ENCODE results near the gene ABCG1. TPM values are rescaled to one million over a fixed set of nuclear protein-coding genes. Genes with fewer than 3 reads are reported as not detected.
A peak's percentile ranks its signal among the peaks of the same experiment; 100 is the strongest.

Gene ABCG1
- total RNA-seq, 1 donor from 2014 or later: 1.9 TPM

DNA sequence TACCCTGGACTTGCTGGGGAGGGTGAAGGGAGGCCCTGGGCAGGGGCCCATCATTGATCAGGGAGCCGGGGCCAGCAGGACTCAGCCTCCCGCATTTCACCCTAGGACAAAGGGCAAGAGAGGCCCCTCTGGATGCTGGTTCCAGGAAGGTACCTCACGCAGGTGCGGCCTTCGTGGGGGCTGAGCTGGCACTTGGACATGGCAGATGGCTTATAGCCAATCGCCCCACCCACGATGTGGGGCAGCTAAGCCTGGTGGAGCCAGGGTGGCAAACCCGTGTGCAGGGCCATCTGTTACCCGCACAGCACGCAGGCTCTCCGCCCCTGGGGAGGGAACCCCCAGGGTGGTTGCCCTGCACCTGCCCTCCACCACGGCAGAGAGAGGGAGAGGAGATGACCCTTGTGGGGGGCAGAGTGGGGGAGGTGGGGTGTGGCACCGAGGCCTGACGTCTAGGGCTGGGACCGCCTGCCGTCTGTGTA, 93.7 kb downstream of the ABCG1 start:
- no peak for DNase-seq (ENCODE audit: low spot score)
- Mint-ChIP-seq H3K27ac (no peak overlapping the region), H3K9me3 (no peaks in the 10 kb centered on the region), H3K4me3 (no peak overlapping the region), H3K27me3 (ENCODE audit: insufficient read depth, low read depth) (peaks cover 8% of the 10 kb centered on the region), H3K36me3 (no peaks in the 10 kb centered on the region), H3K4me1 (peaks cover 57% of the 10 kb centered on the region)
- Histone ChIP-seq H4K20me1 (ENCODE audit: low read depth) (no peaks in the 10 kb centered on the region), H3F3A (ENCODE audit: low read depth) (peaks cover 15% of the 10 kb centered on the region), H3K79me2 (ENCODE audit: low read depth) (no peaks in the 10 kb centered on the region), H2AFZ (replicated peaks) (no peak overlapping the region), H3K36me3 (no peaks in the 10 kb centered on the region), H3K4me3 (no peak overlapping the region), H3K4me2 (no peak overlapping the region), H3K9ac (no peak overlapping the region), H3K27ac (no peak overlapping the region), H3K4me1 (peaks cover 43% of the 10 kb centered on the region), H3K9me3 (ENCODE audit: low read depth) (no peaks in the 10 kb centered on the region), H3K27me3 (peaks cover 6% of the 10 kb centered on the region)
- TF ChIP-seq CTCF (IDR thresholded peaks at IDR 0.05) (no peak), EZH2 (IDR thresholded peaks at IDR 0.05) (no peak), EZH2phosphoT487 (IDR thresholded peaks at IDR 0.05) (no peak)

- Mint-ChIP-seq H3K9me3 (no peaks in the 10 kb centered on the region), H3K27me3 (ENCODE audit: insufficient read depth, low read depth) (peaks cover 8% of the 10 kb centered on the region), H3K36me3 (no peaks in the 10 kb centered on the region), H3K27ac (no peak overlapping the region), H3K4me1 (peaks cover 58% of the 10 kb centered on the region), H3K4me3 (no peak overlapping the region)
- Histone ChIP-seq H3K36me3 (no peaks in the 10 kb centered on the region), H4K20me1 (ENCODE audit: low read depth) (no peaks in the 10 kb centered on the region), H3K4me1 (peaks cover 44% of the 10 kb centered on the region), H2AFZ (replicated peaks) (peak overlapping the region; percentile 54), H3K4me3 (no peak overlapping the region), H3K27me3 (peaks cover 6% of the 10 kb centered on the region), H3F3A (ENCODE audit: low read depth) (peaks cover 15% of the 10 kb centered on the region), H3K9me3 (ENCODE audit: low read depth) (no peaks in the 10 kb centered on the region), H3K27ac (no peak overlapping the region), H3K4me2 (peak overlapping the region; percentile 42), H3K9ac (no peak overlapping the region), H3K79me2 (ENCODE audit: low read depth) (no peaks in the 10 kb centered on the region)
- peak; percentile 52 for DNase-seq (ENCODE audit: low spot score)
- no peak for TF ChIP-seq CTCF (IDR thresholded peaks at IDR 0.05)
- TF ChIP-seq EZH2phosphoT487 (IDR thresholded peaks at IDR 0.05): no peak
- TF ChIP-seq EZH2 (IDR thresholded peaks at IDR 0.05): no peak
Measured at GRCh38 chr21:42313501-42313969, 94.6 kb downstream of the ABCG1 start.

GRCh38 chr21:42314616-42315295, 95.8 kb downstream of the ABCG1 start:
- Histone ChIP-seq H3K4me3 (no peak overlapping the region), H3K9me3 (ENCODE audit: low read depth) (no peaks in the 10 kb centered on the region), H3K27me3 (peaks cover 6% of the 10 kb centered on the region), H3K9ac (no peak overlapping the region), H3K27ac (no peak overlapping the region), H4K20me1 (ENCODE audit: low read depth) (no peaks in the 10 kb centered on the region), H3K4me2 (peak overlapping the region; percentile 6), H3K4me1 (peaks cover 44% of the 10 kb centered on the region), H3K79me2 (ENCODE audit: low read depth) (no peaks in the 10 kb centered on the region), H3F3A (ENCODE audit: low read depth) (peaks cover 15% of the 10 kb centered on the region), H2AFZ (replicated peaks) (no peak overlapping the region), H3K36me3 (no peaks in the 10 kb centered on the region)
- H3K27me3 Mint-ChIP-seq (ENCODE audit: insufficient read depth, low read depth): peaks cover 7% of the 10 kb centered on the region
- no peak overlapping the region for H3K4me3 Mint-ChIP-seq
- H3K36me3 Mint-ChIP-seq: no peaks in the 10 kb centered on the region
- no peak for TF ChIP-seq EZH2 (IDR thresholded peaks at IDR 0.05)
- no peak for TF ChIP-seq CTCF (IDR thresholded peaks at IDR 0.05)
- no peak for TF ChIP-seq EZH2phosphoT487 (IDR thresholded peaks at IDR 0.05)
- H3K4me1 Mint-ChIP-seq: peaks cover 54% of the 10 kb centered on the region
- H3K9me3 Mint-ChIP-seq: no peaks in the 10 kb centered on the region
- H3K27ac Mint-ChIP-seq: no peak overlapping the region
- DNase-seq (ENCODE audit: low spot score): no peak
